HEK293T (cell line): ENCODE measurements around the gene KCNAB2.
"Not testable (repeated sequence)": the region's sequence is repeated elsewhere in the genome, so short reads cannot be mapped to it uniquely, and the experiment has no call there.

ENCODE experiments used
- CTCF ChIA-PET: fragments of 350-600 bp; formaldehyde crosslinking; extraction: SDS; loops from one replicate; lab custom pipeline; 2021; ENCODE audit warnings: antibody characterized with exemption, inconsistent platforms; lab: Yijun Ruan, JAX
- POLR2A ChIA-PET: fragments of 350-600 bp; formaldehyde crosslinking; extraction: SDS; loops from one replicate; lab custom pipeline; 2020; ENCODE audit warnings: antibody characterized with exemption, inconsistent platforms; lab: Yijun Ruan, JAX
- DNase-seq: peaks from one replicate; pipeline ENCODE4 v3.0.0; 2012; ENCODE audit warnings: mixed read lengths; ENCODE audit errors: extremely low spot score
- ARNT ChIP-seq: fragments of 450-650 bp; IDR thresholded peaks from 2 replicates; pipeline ENCODE4 v1.6.1; 2017; ENCODE audit warnings: mild to moderate bottlenecking
- BHLHE40 ChIP-seq: fragments of 450-650 bp; IDR thresholded peaks from 2 replicates; pipeline ENCODE4 v1.6.1; 2016; ENCODE audit warnings: mild to moderate bottlenecking, moderate library complexity, borderline replicate concordance
- CTBP1 ChIP-seq: fragments of 450-650 bp; IDR thresholded peaks from 2 replicates; pipeline ENCODE4 v1.6.1; 2016; ENCODE audit warnings: borderline replicate concordance
- ELF4 ChIP-seq: fragments of 450-650 bp; IDR thresholded peaks from 2 replicates; pipeline ENCODE4 v1.6.1; 2017; ENCODE audit warnings: antibody characterized with exemption
- FOXA1 ChIP-seq: fragments of 450-650 bp; IDR thresholded peaks from 2 replicates; pipeline ENCODE4 v1.6.1; 2016; ENCODE audit warnings: mild to moderate bottlenecking
- FOXK2 ChIP-seq: fragments of 450-650 bp; IDR thresholded peaks from 2 replicates; pipeline ENCODE4 v1.6.1; 2016; ENCODE audit warnings: mild to moderate bottlenecking
- FOXM1 ChIP-seq: fragments of 450-650 bp; IDR thresholded peaks from 2 replicates; pipeline ENCODE4 v1.6.1; 2017; ENCODE audit warnings: mild to moderate bottlenecking, borderline replicate concordance
- HDGF ChIP-seq: fragments of 450-650 bp; IDR thresholded peaks from 2 replicates; pipeline ENCODE4 v1.6.1; 2017; ENCODE audit warnings: antibody characterized with exemption, borderline replicate concordance
- L3MBTL2 ChIP-seq: fragments of 450-650 bp; conservative IDR thresholded peaks from 2 replicates; pipeline ENCODE4 v1.6.1; 2016; ENCODE audit warnings: mild to moderate bottlenecking
- LEF1 ChIP-seq: fragments of 450-650 bp; IDR thresholded peaks from 2 replicates; pipeline ENCODE4 v1.6.1; 2017; ENCODE audit warnings: mild to moderate bottlenecking, borderline replicate concordance
- NFRKB ChIP-seq: fragments of 450-650 bp; IDR thresholded peaks from 2 replicates; pipeline ENCODE4 v1.6.1; 2016; ENCODE audit warnings: mild to moderate bottlenecking, moderate library complexity
- SP1 ChIP-seq: fragments of 450-650 bp; IDR thresholded peaks from 2 replicates; pipeline ENCODE4 v1.6.1; 2017
- SUZ12 ChIP-seq: fragments of 450-650 bp; IDR thresholded peaks from 2 replicates; pipeline ENCODE4 v1.6.1; 2016; ENCODE audit warnings: mild to moderate bottlenecking
- TARDBP ChIP-seq: fragments of 450-650 bp; IDR thresholded peaks from 2 replicates; pipeline ENCODE4 v1.6.1; 2016
- ZNF384 ChIP-seq: fragments of 450-650 bp; IDR thresholded peaks from 2 replicates; pipeline ENCODE4 v1.6.1; 2016
- TF ChIP-seq, protein P1 (sequence below): fragments of 450-650 bp; IDR thresholded peaks from 2 replicates; pipeline ENCODE4 v1.6.1; 2016

KCNAB2 gene

DNA sequence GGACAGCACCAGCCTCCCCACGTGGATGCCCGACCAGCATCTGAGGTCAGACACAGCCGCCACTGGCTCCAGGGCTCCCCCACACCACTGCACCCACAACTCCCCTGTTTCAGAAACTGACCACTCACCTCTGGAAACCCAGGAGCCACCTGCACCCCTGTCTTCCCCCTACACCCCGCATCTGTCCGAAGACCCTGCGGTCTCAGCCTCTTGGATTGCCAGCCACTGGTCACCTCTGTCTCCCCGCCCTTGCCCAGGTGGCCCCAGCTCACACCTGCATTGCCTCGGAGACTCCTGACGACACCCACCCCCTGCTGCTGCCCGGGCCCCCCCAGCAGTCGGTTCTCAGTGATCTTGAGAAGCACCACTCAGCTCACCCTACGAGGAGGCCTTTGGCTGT lies 32.2 kb upstream of the KCNAB2 start:
- POLR2A ChIA-PET, result no interaction called here
- DNase-seq, result no peak
- CTCF ChIA-PET, result no interaction called here
- no peak for TF ChIP-seq SP1
- no peak for TF ChIP-seq FOXA1

GRCh38 chr1:6014130-6014999 lies 31.3 kb upstream of the KCNAB2 start:
- no peak for DNase-seq
- ChIA-PET POLR2A (no interaction called here), CTCF (no interaction called here)
- TF ChIP-seq L3MBTL2 (no peak), ELF4 (no peak), TARDBP (no peak), BHLHE40 (no peak), ZNF384 (no peak), ARNT (no peak)
- TF ChIP-seq, protein P1, sequence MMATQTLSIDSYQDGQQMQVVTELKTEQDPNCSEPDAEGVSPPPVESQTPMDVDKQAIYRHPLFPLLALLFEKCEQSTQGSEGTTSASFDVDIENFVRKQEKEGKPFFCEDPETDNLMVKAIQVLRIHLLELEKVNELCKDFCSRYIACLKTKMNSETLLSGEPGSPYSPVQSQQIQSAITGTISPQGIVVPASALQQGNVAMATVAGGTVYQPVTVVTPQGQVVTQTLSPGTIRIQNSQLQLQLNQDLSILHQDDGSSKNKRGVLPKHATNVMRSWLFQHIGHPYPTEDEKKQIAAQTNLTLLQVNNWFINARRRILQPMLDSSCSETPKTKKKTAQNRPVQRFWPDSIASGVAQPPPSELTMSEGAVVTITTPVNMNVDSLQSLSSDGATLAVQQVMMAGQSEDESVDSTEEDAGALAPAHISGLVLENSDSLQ, result no peak

GRCh38 chr1:6016191-6016865 lies 29.4 kb upstream of the KCNAB2 start:
- no peak for TF ChIP-seq ZNF384
- no peak for TF ChIP-seq HDGF
- TF ChIP-seq FOXA1, result no peak
- TF ChIP-seq ELF4, result no peak
- no peak for TF ChIP-seq LEF1
- no peak for TF ChIP-seq BHLHE40
- no peak for TF ChIP-seq FOXM1
- no peak for TF ChIP-seq TARDBP
- TF ChIP-seq, protein P1, result no peak
- no peak for TF ChIP-seq SP1
- no peak for TF ChIP-seq SUZ12
- no peak for TF ChIP-seq NFRKB
- TF ChIP-seq ARNT, result no peak
- no peak for TF ChIP-seq L3MBTL2
- TF ChIP-seq CTBP1, result no peak
- no peak for TF ChIP-seq FOXK2
- no peak for DNase-seq
- POLR2A ChIA-PET, result no interaction called here
- CTCF ChIA-PET, result interaction anchor here (1.6 kb wide), 1 partner anchor 10 kb away, joined by 3 read pairs; no protein-coding TSS in a partner anchor

DNA sequence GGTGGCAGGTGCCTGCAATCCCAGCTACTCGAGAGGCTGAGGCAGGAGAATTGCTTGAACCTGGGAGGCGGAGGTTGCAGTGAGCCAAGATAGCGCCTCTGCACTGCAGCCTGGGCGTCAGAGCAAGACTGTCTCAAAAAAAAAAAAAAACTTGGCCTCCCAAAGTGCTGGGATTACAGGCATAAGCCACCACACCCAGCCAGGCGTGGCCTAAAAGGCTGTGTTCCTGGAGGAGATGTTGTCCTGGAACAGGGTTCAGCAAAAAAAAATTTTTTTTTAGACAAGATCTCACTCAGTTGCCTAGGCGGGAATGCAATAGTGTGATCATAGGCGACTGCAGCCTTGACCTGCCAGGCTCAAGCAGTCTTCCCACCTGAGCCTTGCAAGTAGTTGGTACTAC lies 28.0 kb upstream of the KCNAB2 start:
- CTCF ChIA-PET, result interaction anchor here (0.6 to 1.1 kb wide), 3 partner anchors 14 to 26 kb away, joined by 3 to 5 read pairs (median 3); no protein-coding TSS in a partner anchor
- DNase-seq, POLR2A ChIA-PET: not testable (repeated sequence)

DNA sequence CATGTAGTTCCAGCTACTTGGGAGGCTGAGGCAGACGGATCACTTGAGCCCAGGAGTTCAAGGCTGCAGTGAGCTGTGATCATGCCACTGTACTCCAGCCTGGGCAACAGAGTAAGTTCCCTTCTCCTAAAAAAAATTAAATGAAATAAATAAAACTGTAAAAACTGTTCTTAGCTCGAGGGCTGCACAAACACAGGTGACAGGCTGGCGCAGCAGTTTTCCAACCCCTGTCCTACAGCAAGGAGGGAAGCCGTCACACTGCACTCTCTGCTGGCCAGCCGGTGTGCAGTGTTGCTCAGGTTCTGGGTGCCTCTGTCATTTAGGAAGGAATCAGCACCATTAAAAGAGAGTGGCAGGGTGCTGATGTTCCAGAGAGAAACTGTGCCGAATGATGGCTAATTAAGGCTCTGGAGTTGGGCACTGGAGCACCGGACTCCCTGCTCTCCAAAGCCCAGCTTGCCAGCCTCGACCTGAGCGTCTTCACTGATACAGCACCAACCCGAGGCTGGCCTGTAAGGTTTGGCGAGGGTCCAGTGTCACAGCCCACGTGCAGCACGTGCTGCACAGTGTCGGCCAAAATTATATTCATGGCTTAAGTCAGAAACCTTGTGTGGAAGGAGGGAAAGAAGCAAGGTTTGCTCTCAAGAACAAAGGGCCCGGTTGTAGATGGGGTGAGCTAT lies 26.4 kb upstream of the KCNAB2 start:
- CTCF ChIA-PET, result interaction anchor here (0.7 kb wide), 1 partner anchor 22 kb away, joined by 3 read pairs; no protein-coding TSS in a partner anchor
- no peak for DNase-seq
- TF ChIP-seq NFRKB (no peak), CTBP1 (no peak), HDGF (no peak), ELF4 (no peak), LEF1 (no peak), ARNT (no peak), ZNF384 (no peak), L3MBTL2 (no peak), TARDBP (no peak), SP1 (no peak)
- TF ChIP-seq, protein P1, result no peak
- POLR2A ChIA-PET, result interaction anchor here (0.6 to 1.5 kb wide), 2 partner anchors 26 to 75 kb away, joined by 3 read pairs; no protein-coding TSS in a partner anchor

DNA sequence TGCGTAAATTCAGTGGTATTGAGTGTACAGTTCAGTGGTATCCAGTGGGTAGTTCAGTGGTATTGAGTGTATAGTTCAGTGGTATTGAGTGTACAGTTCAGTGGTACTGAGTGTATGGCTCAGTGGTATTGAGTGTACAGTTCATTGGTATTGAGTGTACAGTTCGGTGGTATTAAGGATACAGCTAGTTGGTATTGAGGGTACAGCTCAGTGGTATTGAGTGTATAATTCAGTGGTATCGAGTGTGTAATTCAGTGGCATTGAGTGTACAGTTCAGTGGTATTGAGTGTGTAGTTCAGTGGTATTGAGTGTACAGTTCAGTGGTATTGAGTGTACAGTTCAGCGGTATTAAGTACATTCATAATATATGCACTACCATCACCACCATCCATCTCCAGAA lies 23.5 kb upstream of the KCNAB2 start:
- TF ChIP-seq HDGF, result no peak
- TF ChIP-seq ZNF384, result no peak
- no peak for TF ChIP-seq NFRKB
- TF ChIP-seq SP1, result no peak
- TF ChIP-seq, protein P1, result no peak
- POLR2A ChIA-PET, result no interaction called here
- DNase-seq, result no peak
- CTCF ChIA-PET, result no interaction called here
